PFSK-1 (cell line): ENCODE measurements around the gene HTRA3.

Experiments used
- POLR2AphosphoS5 ChIP-seq: IDR thresholded peaks from 2 replicates; pipeline ENCODE4 v1.6.1; 2012; ENCODE audit warnings: low read depth, mild to moderate bottlenecking, control low read depth, low read length, moderate library complexity
- REST ChIP-seq, 2 experiments: IDR thresholded peaks; 2 replicates each; pipeline versions ENCODE4 v1.6.1 to v1.8.0; 2011 to 2012; ENCODE audit warnings: low read depth in 2 of 2, low read length in 2 of 2, control low read depth in 1 of 2, inconsistent platforms in 1 of 2, mild to moderate bottlenecking in 1 of 2, moderate library complexity in 1 of 2; ENCODE audit not compliant: insufficient read depth in 1 of 2
- SIN3A ChIP-seq: IDR thresholded peaks from 2 replicates; pipeline ENCODE4 v1.6.1; 2012; ENCODE audit warnings: mild to moderate bottlenecking, low read length, moderate library complexity, borderline replicate concordance; ENCODE audit not compliant: insufficient read depth

DNA sequence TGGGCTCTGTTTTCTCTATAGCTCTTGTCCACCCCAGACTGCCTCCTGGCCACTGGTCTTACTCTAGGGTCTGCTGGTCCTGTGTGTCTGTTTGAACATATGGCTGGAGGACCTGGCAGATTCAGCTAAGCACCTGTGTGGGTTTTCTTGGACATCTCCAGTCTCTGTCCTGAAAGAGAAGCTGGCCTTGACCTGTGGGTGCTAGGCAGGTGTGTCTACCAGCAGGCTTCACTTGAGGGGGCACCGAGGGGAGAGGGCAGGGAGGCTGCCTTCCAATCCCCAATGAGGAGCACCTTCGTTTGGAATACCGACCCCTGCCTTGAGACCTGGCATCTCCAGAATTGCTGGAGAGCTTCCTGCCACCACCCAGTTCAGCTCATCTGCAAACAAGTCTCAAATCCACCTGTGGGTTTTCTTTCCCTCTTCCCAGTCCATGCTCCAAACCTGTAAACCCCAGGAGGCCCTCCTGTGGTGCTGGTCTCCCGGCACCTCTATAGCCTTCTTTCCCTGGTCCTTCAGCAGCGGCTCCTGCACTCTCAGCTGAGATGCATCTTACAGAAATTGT, 45.2 kb downstream of the HTRA3 start:
- TF ChIP-seq REST (IDR thresholded peaks at IDR 0.05; ENCODE audit: insufficient read depth in 1 of 2, low read depth in 2 of 2, low read length in 2 of 2) (no peak), POLR2AphosphoS5 (no peak), SIN3A (no peak)
